T-cell (primary cell): ENCODE data around the gene MYOM1. TPM values are rescaled to one million over a fixed set of nuclear protein-coding genes. Genes with fewer than 3 reads are reported as not detected.

Experiments used
- ATAC-seq, 4 experiments: fragments of 200-7000 bp in 3 of 4; fragments of 150-1000 bp in 1 of 4; cut with Tn5 transposase; replicated peaks in 1 of 4; 1 replicate in 3 of 4; 2 replicates in 1 of 4; pipeline ENCODE4 v1.10.0; 2021; ENCODE audit warnings: moderate library complexity in 3 of 4, mild to moderate bottlenecking in 2 of 4, moderate number of reproducible peaks in 1 of 4
- CTCF ChIA-PET, 2 donors: fragments of 300-600 bp; sonication (Branson Sonifier 250); formaldehyde crosslinking; loops; one replicate each; lab custom pipeline; 2022; ENCODE audit warnings: antibody characterized with exemption in 2 of 2; lab: Charles Lee
- POLR2A ChIA-PET, 2 donors: fragments of 300-600 bp; sonication (Branson Sonifier 250); formaldehyde crosslinking; loops; one replicate each; lab custom pipeline; 2022; ENCODE audit warnings: antibody characterized with exemption in 2 of 2; lab: Charles Lee
- DNase-seq, 35 experiments: peaks; one replicate each; pipeline versions ENCODE4 v3.0.0 to v3.0.0-alpha.2; 2013 to 2023
- H3K27ac ChIP-seq: one replicate; pipeline ENCODE4 v1.5.1; 2013; ENCODE audit warnings: low read length
- H3K27me3 ChIP-seq, 2 experiments: replicated peaks in 1 of 2; 1 replicate in 1 of 2; 2 replicates in 1 of 2; pipeline versions ENCODE4 v1.6.1 to v1.7.0; 2013; ENCODE audit warnings: low read length in 1 of 2, mixed read lengths in 1 of 2; ENCODE audit not compliant: control insufficient read depth in 2 of 2, insufficient read depth in 2 of 2; ENCODE audit errors: extremely low read depth in 1 of 2
- H3K36me3 ChIP-seq, 2 donors: 1 replicate in 1 of 2; 2 replicates in 1 of 2; pipeline versions ENCODE4 v1.6.1 to v1.7.0; 2013; ENCODE audit warnings: low read length in 1 of 2; ENCODE audit not compliant: control insufficient read depth in 2 of 2, insufficient read depth in 1 of 2; ENCODE audit errors: extremely low read depth in 1 of 2
- H3K4me1 ChIP-seq, 2 experiments: 1 replicate in 1 of 2; 2 replicates in 1 of 2; pipeline versions ENCODE4 v1.6.1 to v1.7.0; 2013; ENCODE audit warnings: low read length in 2 of 2, mixed read lengths in 1 of 2; ENCODE audit not compliant: insufficient read depth in 2 of 2, control insufficient read depth in 1 of 2; ENCODE audit errors: extremely low read depth in 1 of 2
- H3K4me3 ChIP-seq, 2 donors: 1 replicate in 1 of 2; 2 replicates in 1 of 2; pipeline versions ENCODE4 v1.5.1 to v1.7.0; 2013; ENCODE audit warnings: mild to moderate bottlenecking in 2 of 2, low read length in 1 of 2, moderate library complexity in 1 of 2; ENCODE audit not compliant: control insufficient read depth in 1 of 2; ENCODE audit errors: extremely low read depth in 1 of 2
- H3K9me3 ChIP-seq: 2 replicates; pipeline ENCODE4 v1.7.0; 2013
- H3K27ac Mint-ChIP-seq, 2 donors: one replicate each; pipeline ENCODE4 v1.8.0; 2020 to 2021; ENCODE audit warnings: mild to moderate bottlenecking in 2 of 2, mixed read lengths in 2 of 2
- H3K27me3 Mint-ChIP-seq, 2 donors: one replicate each; pipeline ENCODE4 v1.8.0; 2021 to 2022; ENCODE audit warnings: mixed read lengths in 2 of 2
- H3K36me3 Mint-ChIP-seq: one replicate; pipeline ENCODE4 v1.8.0; 2021; ENCODE audit warnings: mixed read lengths
- H3K4me1 Mint-ChIP-seq, 3 donors: one replicate each; pipeline ENCODE4 v1.8.0; 2020 to 2022; ENCODE audit warnings: mixed read lengths in 3 of 3, mild to moderate bottlenecking in 1 of 3
- H3K4me3 Mint-ChIP-seq, 3 donors: one replicate each; pipeline ENCODE4 v1.8.0; 2020 to 2022; ENCODE audit warnings: mild to moderate bottlenecking in 3 of 3, mixed read lengths in 3 of 3, moderate library complexity in 3 of 3
- H3K9me3 Mint-ChIP-seq, 3 donors: one replicate each; pipeline ENCODE4 v1.8.0; 2020 to 2022; ENCODE audit warnings: mixed read lengths in 3 of 3
- WGBS: methylation state at CpG from one replicate; pipeline ENCODE4 v1.1.5; 2013; ENCODE audit warnings: missing lambda C conversion rate; ENCODE audit not compliant: insufficient coverage; 5-methylcytosine and 5-hydroxymethylcytosine counted together
- total RNA-seq, 35 experiments: library from RNA in 6 of 35; stranded (reverse) in 6 of 35; fragments of 120-200 nt in 1 of 35; gene quantifications; one replicate each; pipeline versions ENCODE4 v1.2.1 to v1.2.4 and lab custom pipeline; 2013 to 2026

MYOM1 gene
- total RNA-seq, 5 donors from 2014 or later (not counting 1 experiment from before 2014, with no cell fraction given), result 0.98 to 7.0 (median 1.9) TPM

- ATAC-seq (no peak), DNase-seq (no peak)
- H3K27ac Mint-ChIP-seq, result no peak overlapping the region
- no peaks in the 10 kb centered on the region for H3K27me3 Mint-ChIP-seq
- Histone ChIP-seq H3K27me3 (no peaks in the 10 kb centered on the region), H3K9me3 (no peaks in the 10 kb centered on the region), H3K27ac (no peak overlapping the region), H3K4me3 (no peak overlapping the region), H3K4me1 (peaks cover 0 to 5% of the 10 kb centered on the region in 2 experiments), H3K36me3 (no peaks in the 10 kb centered on the region)
- CTCF ChIA-PET, result interaction anchor here in 1 of 2 donors (1.4 kb wide), 2 partner anchors 132 to 141 kb away, joined by 4 read pairs; no protein-coding TSS in a partner anchor
- peaks cover 5 to 9% (median 8%) of the 10 kb centered on the region in 3 donors for H3K4me1 Mint-ChIP-seq
- H3K4me3 Mint-ChIP-seq, result no peak overlapping the region
- peaks cover 0 to 7% (median 4%) of the 10 kb centered on the region in 3 donors for H3K9me3 Mint-ChIP-seq
- POLR2A ChIA-PET, result no interaction called here
- 98% methylated on average over 5 of the region's 9 CpGs for WGBS
- H3K36me3 Mint-ChIP-seq, result peaks cover 15% of the 10 kb centered on the region
Measured at GRCh38 chr18:3126457-3127097, 93.2 kb downstream of the MYOM1 start.

- Mint-ChIP-seq H3K27ac (no peak overlapping the region), H3K4me3 (no peak overlapping the region), H3K36me3 (peaks cover 15% of the 10 kb centered on the region), H3K4me1 (peaks cover 5 to 9% (median 8%) of the 10 kb centered on the region in 3 donors), H3K9me3 (peaks cover 0 to 7% (median 4%) of the 10 kb centered on the region in 3 donors), H3K27me3 (no peaks in the 10 kb centered on the region)
- ChIA-PET CTCF (interaction anchor here in 1 of 2 donors (1.5 kb wide), 1 partner anchor 131 kb away, joined by 4 read pairs; no protein-coding TSS in a partner anchor), POLR2A (interaction anchor here in 1 of 2 donors (0.7 kb wide), 1 partner anchor 35 kb away, joined by 4 read pairs; no protein-coding TSS in a partner anchor)
- H3K27me3 ChIP-seq, result no peaks in the 10 kb centered on the region
- no peak overlapping the region for H3K4me3 ChIP-seq
- DNase-seq (no peak), ATAC-seq (no peak)
- H3K27ac ChIP-seq, result no peak overlapping the region
- WGBS, result no CpG with 5 or more reads among the region's 1 CpG
- no peaks in the 10 kb centered on the region for H3K9me3 ChIP-seq
- H3K36me3 ChIP-seq, result no peaks in the 10 kb centered on the region
- H3K4me1 ChIP-seq, result peaks cover 0 to 5% of the 10 kb centered on the region in 2 experiments
Measured at GRCh38 chr18:3124822-3125221, 94.9 kb downstream of the MYOM1 start.

- POLR2A ChIA-PET, result no interaction called here
- Mint-ChIP-seq H3K27ac (no peak overlapping the region), H3K9me3 (peaks cover 0 to 7% (median 4%) of the 10 kb centered on the region in 3 donors), H3K36me3 (peaks cover 18% of the 10 kb centered on the region), H3K4me3 (no peak overlapping the region), H3K27me3 (no peaks in the 10 kb centered on the region), H3K4me1 (no peaks in the 10 kb centered on the region)
- Histone ChIP-seq H3K27ac (no peak overlapping the region), H3K27me3 (no peaks in the 10 kb centered on the region), H3K9me3 (no peaks in the 10 kb centered on the region), H3K36me3 (no peaks in the 10 kb centered on the region), H3K4me3 (no peak overlapping the region), H3K4me1 (no peaks in the 10 kb centered on the region)
- DNase-seq, result no peak
- no CpG with 5 or more reads among the region's 5 CpGs for WGBS
- CTCF ChIA-PET, result no interaction called here
- no peak for ATAC-seq
Measured at GRCh38 chr18:3122851-3123250, 96.9 kb downstream of the MYOM1 start.

GRCh38 chr18:3121259-3121658 lies 98.5 kb downstream of the MYOM1 start:
- POLR2A ChIA-PET, result interaction anchor here in 1 of 2 donors (0.5 kb wide), 1 partner anchor 100 kb away, joined by 5 read pairs; no protein-coding TSS in a partner anchor
- no peaks in the 10 kb centered on the region for H3K4me1 Mint-ChIP-seq

GRCh38 chr18:3120356-3120755 lies 99.4 kb downstream of the MYOM1 start:
- H3K27me3 ChIP-seq, result no peaks in the 10 kb centered on the region
- H3K4me1 ChIP-seq, result no peaks in the 10 kb centered on the region
- H3K27ac ChIP-seq, result no peak overlapping the region
- no peak overlapping the region for H3K4me3 Mint-ChIP-seq
- no peaks in the 10 kb centered on the region for H3K4me1 Mint-ChIP-seq
- POLR2A ChIA-PET, result no interaction called here
- no peak for DNase-seq
- peaks cover 0 to 7% (median 4%) of the 10 kb centered on the region in 3 donors for H3K9me3 Mint-ChIP-seq
- H3K36me3 ChIP-seq, result no peaks in the 10 kb centered on the region
- H3K27me3 Mint-ChIP-seq, result no peaks in the 10 kb centered on the region
- 56% methylated on average over 7 of the region's 9 CpGs for WGBS
- CTCF ChIA-PET, result no interaction called here
- ATAC-seq, result no peak
- no peaks in the 10 kb centered on the region for H3K9me3 ChIP-seq
- H3K36me3 Mint-ChIP-seq, result peaks cover 12% of the 10 kb centered on the region
- H3K27ac Mint-ChIP-seq, result no peak overlapping the region
- no peak overlapping the region for H3K4me3 ChIP-seq

More at GRCh38 chr18:3121259-3121658, 98.5 kb downstream of the MYOM1 start:
- Histone ChIP-seq H3K4me1 (no peaks in the 10 kb centered on the region), H3K27me3 (no peaks in the 10 kb centered on the region), H3K27ac (no peak overlapping the region), H3K9me3 (no peaks in the 10 kb centered on the region), H3K36me3 (no peaks in the 10 kb centered on the region), H3K4me3 (no peak overlapping the region)
- Mint-ChIP-seq H3K9me3 (peaks cover 0 to 7% (median 4%) of the 10 kb centered on the region in 3 donors), H3K36me3 (peaks cover 13% of the 10 kb centered on the region), H3K27ac (no peak overlapping the region), H3K4me3 (no peak overlapping the region), H3K27me3 (no peaks in the 10 kb centered on the region)
- no peak for DNase-seq
- CTCF ChIA-PET, result interaction anchor here in 1 of 2 donors (0.6 kb wide), 1 partner anchor 275 kb away, joined by 7 read pairs; no protein-coding TSS in a partner anchor
- no CpG with 5 or more reads among the region's 2 CpGs for WGBS
- ATAC-seq, result no peak

GRCh38 chr18:3119401-3120341 lies 100.1 kb downstream of the MYOM1 start:
- H3K4me3 ChIP-seq, result no peak overlapping the region
- no peak overlapping the region for H3K27ac ChIP-seq
- no peaks in the 10 kb centered on the region for H3K9me3 ChIP-seq
- WGBS, result 87% methylated on average over 3 of the region's 12 CpGs
- H3K4me1 ChIP-seq, result no peaks in the 10 kb centered on the region
- peaks cover 0 to under 1% (median under 1%) of the 10 kb centered on the region in 3 donors for H3K9me3 Mint-ChIP-seq
- no peak for DNase-seq
- no peak overlapping the region for H3K4me3 Mint-ChIP-seq
- ATAC-seq, result no peak
- no peaks in the 10 kb centered on the region for H3K27me3 Mint-ChIP-seq
- no peaks in the 10 kb centered on the region for H3K27me3 ChIP-seq
- ChIA-PET POLR2A (no interaction called here), CTCF (no interaction called here)
- H3K36me3 ChIP-seq, result no peaks in the 10 kb centered on the region
- H3K4me1 Mint-ChIP-seq, result no peaks in the 10 kb centered on the region
- no peak overlapping the region for H3K27ac Mint-ChIP-seq
- peaks cover 12% of the 10 kb centered on the region for H3K36me3 Mint-ChIP-seq
